ENCODE results near the gene CCNL2.
"Not testable (repeated sequence)": the region's sequence is repeated elsewhere in the genome, so short reads cannot be mapped to it uniquely, and the experiment has no call there.

CCNL2 gene

GRCh38 chr1:1399872-1400575, 889 bp upstream of the CCNL2 start:
- DNase-seq (ENCODE audit: low spot score): no peak

- DNase-seq (ENCODE audit: low spot score): no peak
Observed at GRCh38 chr1:1398677-1399186, 403 bp downstream of the CCNL2 start.

- DNase-seq (ENCODE audit: low spot score): no peak
Observed at GRCh38 chr1:1397839-1398523, 1.2 kb downstream of the CCNL2 start.

GRCh38 chr1:1395166-1395565, 4.0 kb downstream of the CCNL2 start:
- DNase-seq (ENCODE audit: low spot score): no peak

- no peak for DNase-seq (ENCODE audit: low spot score)
Observed at GRCh38 chr1:1394116-1394515, 5.0 kb downstream of the CCNL2 start.

- no peak for DNase-seq (ENCODE audit: low spot score)
Observed at GRCh38 chr1:1393428-1393827, 5.7 kb downstream of the CCNL2 start.

GRCh38 chr1:1393014-1393413, 6.1 kb downstream of the CCNL2 start:
- no peak for DNase-seq (ENCODE audit: low spot score)

GRCh38 chr1:1391225-1391624, 7.9 kb downstream of the CCNL2 start:
- DNase-seq (ENCODE audit: low spot score): no peak

GRCh38 chr1:1390675-1391074, 8.5 kb downstream of the CCNL2 start:
- no peak for DNase-seq (ENCODE audit: low spot score)

GRCh38 chr1:1388078-1388472, 11.1 kb downstream of the CCNL2 start:
- DNase-seq (ENCODE audit: low spot score): no peak

GRCh38 chr1:1387098-1388077, 11.7 kb downstream of the CCNL2 start:
- DNase-seq (ENCODE audit: low spot score): no peak

GRCh38 chr1:1385931-1386330, 13.2 kb downstream of the CCNL2 start:
- no peak for DNase-seq (ENCODE audit: low spot score)

- DNase-seq (ENCODE audit: low spot score): not testable (repeated sequence)
Observed at GRCh38 chr1:1385339-1385738, 13.8 kb downstream of the CCNL2 start.

GRCh38 chr1:1381294-1381693, 17.8 kb downstream of the CCNL2 start:
- DNase-seq (ENCODE audit: low spot score): no peak

- DNase-seq (ENCODE audit: low spot score): no peak
Observed at GRCh38 chr1:1380860-1381259, 18.3 kb downstream of the CCNL2 start.

- DNase-seq (ENCODE audit: low spot score): no peak
Observed at GRCh38 chr1:1377540-1378205, 21.5 kb downstream of the CCNL2 start.

- no peak for DNase-seq (ENCODE audit: low spot score)
Observed at GRCh38 chr1:1376551-1377226, 22.4 kb downstream of the CCNL2 start.

- peak; percentile 98 for DNase-seq (ENCODE audit: low spot score)
Observed at GRCh38 chr1:1374929-1375662, 24.0 kb downstream of the CCNL2 start, which contains the start of gene AURKAIP1. TSS of gene AURKAIP1 (minus strand) at chr1:1375207. CDS start at chr1:1374756, 451 bp downstream.

- DNase-seq (ENCODE audit: low spot score): no peak
Observed at GRCh38 chr1:1374589-1374928, 24.6 kb downstream of the CCNL2 start.

- DNase-seq (ENCODE audit: low spot score): no peak
Observed at GRCh38 chr1:1373815-1374588, 25.1 kb downstream of the CCNL2 start.

All from HuH-7 (cell line).